ENCODE results near the gene CDKAL1.
A peak's percentile ranks its signal among the peaks of the same experiment; 100 is the strongest.

CDKAL1 gene

GRCh38 chr6:21265730-21266044, 731.4 kb downstream of the CDKAL1 start:
- H2BK5ac ChIP-seq (ENCODE audit: low read length), result no peak overlapping the region
- H2BK120ac ChIP-seq (ENCODE audit: low read depth, low read length), result no peak overlapping the region
- H2AFZ ChIP-seq (ENCODE audit: low read length), result no peak overlapping the region
- H3K4ac ChIP-seq (ENCODE audit: low read length), result no peak overlapping the region
- peaks cover under 1 to 1% of the 10 kb centered on the region in 2 donors for H3K4me1 ChIP-seq (ENCODE audit: control insufficient read depth in 2 of 2, insufficient read depth in 1 of 2, low read depth in 1 of 2, low read length in 2 of 2)
- no peak for DNase-seq (ENCODE audit: low spot score)
- H3K4me2 ChIP-seq (ENCODE audit: insufficient read depth, low read length, poor library complexity, severe bottlenecking), result no peak overlapping the region
- H3K27ac ChIP-seq (replicated peaks; ENCODE audit: low read length), result no peak overlapping the region
- H3K14ac ChIP-seq (ENCODE audit: low read length), result no peak overlapping the region
- H2BK12ac ChIP-seq (ENCODE audit: low read length), result no peak overlapping the region
- no peak overlapping the region for H3K9ac ChIP-seq (ENCODE audit: low read depth, low read length, poor library complexity)
- peaks cover 0 to 3% of the 10 kb centered on the region in 2 donors for H3K9me3 ChIP-seq (replicated peaks in 1 of 2; ENCODE audit: control insufficient read depth in 2 of 2, insufficient read depth in 1 of 2, low read depth in 1 of 2, low read length in 2 of 2)
- no peak overlapping the region for H3K18ac ChIP-seq (ENCODE audit: low read length)
- no CpG with 5 or more reads among the region's 2 CpGs for WGBS, 2 donors (ENCODE audit: extremely low coverage in 2 of 2, insufficient read length in 2 of 2, insufficient replicate concordance in 1 of 2)
- H3K36me3 ChIP-seq (replicated peaks in 1 of 2; ENCODE audit: control insufficient read depth in 2 of 2, insufficient read depth in 2 of 2, low read length in 2 of 2), result no peaks in the 10 kb centered on the region
- no peak overlapping the region for H4K91ac ChIP-seq (ENCODE audit: low read depth, low read length, poor library complexity)
- H3K27me3 ChIP-seq (ENCODE audit: control insufficient read depth in 3 of 3, insufficient read depth in 3 of 3, low read depth in 1 of 3, low read length in 3 of 3), result no peaks in the 10 kb centered on the region
- H2BK15ac ChIP-seq (ENCODE audit: low read length), result no peak overlapping the region
- H2AK5ac ChIP-seq (ENCODE audit: low read depth, low read length), result no peak overlapping the region
- no peak overlapping the region for H3K23ac ChIP-seq (ENCODE audit: low read depth, low read length, poor library complexity)
- no peak overlapping the region for H3K4me3 ChIP-seq (ENCODE audit: low read length in 2 of 2)
- no peak overlapping the region for H4K8ac ChIP-seq (ENCODE audit: low read depth, low read length)
- no peaks in the 10 kb centered on the region for H3K79me1 ChIP-seq (ENCODE audit: low read depth, low read length)

DNA sequence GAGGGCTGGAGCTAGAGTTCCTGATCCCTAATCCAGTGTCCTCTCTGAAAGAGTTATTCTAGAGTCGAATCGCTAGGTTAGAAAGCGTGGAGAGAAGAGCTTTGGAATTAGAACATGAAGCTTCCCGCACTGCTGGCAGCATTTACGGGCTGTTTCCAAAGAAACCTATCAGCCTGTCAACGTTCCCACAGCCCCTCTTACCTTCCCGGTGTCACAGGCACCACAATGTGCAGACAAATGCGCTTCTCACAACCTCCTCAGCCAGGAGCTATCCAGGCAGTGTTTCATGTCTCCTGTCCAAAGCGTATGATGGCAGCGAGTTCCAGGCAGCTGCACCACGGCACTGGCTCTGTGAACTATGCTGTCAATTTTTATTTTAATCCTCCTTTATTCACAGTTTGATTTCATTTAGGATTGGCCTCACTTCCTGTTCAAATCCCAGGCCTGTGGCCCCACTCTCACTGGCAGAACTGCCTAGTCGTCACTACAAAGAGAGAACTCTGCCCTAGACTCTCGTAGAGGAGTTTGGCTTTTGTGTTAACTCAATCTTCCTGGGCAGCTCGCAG, 736.5 kb downstream of the CDKAL1 start:
- no peak for DNase-seq (ENCODE audit: low spot score)
- Histone ChIP-seq H2AK5ac (ENCODE audit: low read depth, low read length) (no peak overlapping the region), H3K23ac (ENCODE audit: low read depth, low read length, poor library complexity) (no peak overlapping the region), H3K14ac (ENCODE audit: low read length) (no peak overlapping the region), H2BK5ac (ENCODE audit: low read length) (peak overlapping the region; percentile 26), H3K4ac (ENCODE audit: low read length) (no peak overlapping the region), H2BK120ac (ENCODE audit: low read depth, low read length) (no peak overlapping the region), H4K91ac (ENCODE audit: low read depth, low read length, poor library complexity) (no peak overlapping the region), H2BK15ac (ENCODE audit: low read length) (no peak overlapping the region), H3K27ac (replicated peaks; ENCODE audit: low read length) (peak overlapping the region; percentile 14), H3K27me3 (ENCODE audit: control insufficient read depth in 3 of 3, insufficient read depth in 3 of 3, low read depth in 1 of 3, low read length in 3 of 3) (no peaks in the 10 kb centered on the region), H2AFZ (ENCODE audit: low read length) (peak overlapping the region; percentile 84), H3K9ac (ENCODE audit: low read depth, low read length, poor library complexity) (no peak overlapping the region), H4K8ac (ENCODE audit: low read depth, low read length) (no peak overlapping the region), H3K36me3 (replicated peaks in 1 of 2; ENCODE audit: control insufficient read depth in 2 of 2, insufficient read depth in 2 of 2, low read length in 2 of 2) (no peaks in the 10 kb centered on the region), H3K4me3 (ENCODE audit: low read length in 2 of 2) (no peak overlapping the region), H3K4me1 (ENCODE audit: control insufficient read depth in 2 of 2, insufficient read depth in 1 of 2, low read depth in 1 of 2, low read length in 2 of 2) (peaks cover 7 to 9% of the 10 kb centered on the region in 2 donors), H3K18ac (ENCODE audit: low read length) (peak overlapping the region; percentile 92), H3K4me2 (ENCODE audit: insufficient read depth, low read length, poor library complexity, severe bottlenecking) (no peak overlapping the region), H3K79me1 (ENCODE audit: low read depth, low read length) (no peaks in the 10 kb centered on the region), H2BK12ac (ENCODE audit: low read length) (no peak overlapping the region), H3K9me3 (replicated peaks in 1 of 2; ENCODE audit: control insufficient read depth in 2 of 2, insufficient read depth in 1 of 2, low read depth in 1 of 2, low read length in 2 of 2) (peaks cover 2 to 3% of the 10 kb centered on the region in 2 donors)
- no CpG with 5 or more reads among the region's 14 CpGs for WGBS, 2 donors (ENCODE audit: extremely low coverage in 2 of 2, insufficient read length in 2 of 2, insufficient replicate concordance in 1 of 2)

DNA sequence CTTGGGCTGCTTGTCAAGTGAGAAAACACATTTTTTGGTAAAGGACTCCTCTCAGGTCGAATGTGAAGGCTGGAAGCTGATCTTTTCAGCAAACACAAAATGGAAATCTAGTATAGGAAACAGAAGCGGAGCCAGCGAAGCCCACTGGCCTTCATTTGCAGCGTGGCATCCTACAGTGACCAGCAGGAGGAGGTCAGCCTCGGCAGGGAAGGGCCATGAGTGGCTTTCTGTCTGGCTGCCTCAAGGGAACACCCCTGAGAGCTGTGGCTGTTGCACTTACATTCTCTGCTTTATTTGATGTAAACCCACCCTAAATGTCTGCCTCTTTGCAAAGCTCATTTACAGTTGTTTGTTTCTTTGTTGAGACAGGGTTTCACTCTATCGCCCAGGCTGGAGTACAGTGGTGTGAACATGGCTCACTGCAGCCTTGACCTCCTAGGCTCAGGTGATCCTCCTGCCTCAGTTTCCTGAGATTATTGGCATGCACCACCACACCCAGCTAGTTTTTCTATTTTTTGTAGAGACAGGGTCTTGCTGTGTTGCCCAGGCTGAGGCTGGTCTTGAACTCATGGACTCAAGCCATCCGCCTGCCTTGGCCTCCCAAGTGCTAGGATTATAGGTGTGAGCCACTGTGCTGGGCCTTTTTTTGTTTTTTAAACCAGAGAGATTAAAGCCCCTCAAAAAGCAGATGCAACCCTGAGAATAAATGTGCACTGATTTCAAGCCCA, 737.3 kb downstream of the CDKAL1 start:
- Histone ChIP-seq H3K4me2 (ENCODE audit: insufficient read depth, low read length, poor library complexity, severe bottlenecking) (no peak overlapping the region), H3K9ac (ENCODE audit: low read depth, low read length, poor library complexity) (no peak overlapping the region), H4K8ac (ENCODE audit: low read depth, low read length) (no peak overlapping the region), H3K27ac (replicated peaks; ENCODE audit: low read length) (no peak overlapping the region), H3K9me3 (replicated peaks in 1 of 2; ENCODE audit: control insufficient read depth in 2 of 2, insufficient read depth in 1 of 2, low read depth in 1 of 2, low read length in 2 of 2) (peaks cover 2 to 3% of the 10 kb centered on the region in 2 donors), H3K4ac (ENCODE audit: low read length) (no peak overlapping the region), H2BK120ac (ENCODE audit: low read depth, low read length) (no peak overlapping the region), H3K4me3 (ENCODE audit: low read length in 2 of 2) (no peak overlapping the region), H3K36me3 (replicated peaks in 1 of 2; ENCODE audit: control insufficient read depth in 2 of 2, insufficient read depth in 2 of 2, low read length in 2 of 2) (no peaks in the 10 kb centered on the region), H2AFZ (ENCODE audit: low read length) (peak overlapping the region; percentile 84), H3K79me1 (ENCODE audit: low read depth, low read length) (no peaks in the 10 kb centered on the region), H2AK5ac (ENCODE audit: low read depth, low read length) (no peak overlapping the region), H3K23ac (ENCODE audit: low read depth, low read length, poor library complexity) (no peak overlapping the region), H4K91ac (ENCODE audit: low read depth, low read length, poor library complexity) (no peak overlapping the region), H3K27me3 (ENCODE audit: control insufficient read depth in 3 of 3, insufficient read depth in 3 of 3, low read depth in 1 of 3, low read length in 3 of 3) (no peaks in the 10 kb centered on the region), H3K4me1 (ENCODE audit: control insufficient read depth in 2 of 2, insufficient read depth in 1 of 2, low read depth in 1 of 2, low read length in 2 of 2) (peaks cover 7 to 9% of the 10 kb centered on the region in 2 donors), H2BK5ac (ENCODE audit: low read length) (no peak overlapping the region), H3K14ac (ENCODE audit: low read length) (no peak overlapping the region), H2BK15ac (ENCODE audit: low read length) (no peak overlapping the region), H2BK12ac (ENCODE audit: low read length) (no peak overlapping the region), H3K18ac (ENCODE audit: low read length) (no peak overlapping the region)
- no peak for DNase-seq (ENCODE audit: low spot score)
- no CpG with 5 or more reads among the region's 7 CpGs for WGBS, 2 donors (ENCODE audit: extremely low coverage in 2 of 2, insufficient read length in 2 of 2, insufficient replicate concordance in 1 of 2)

- no peak overlapping the region for H2AK5ac ChIP-seq (ENCODE audit: low read depth, low read length)
- no peak overlapping the region for H2BK120ac ChIP-seq (ENCODE audit: low read depth, low read length)
- H3K27me3 ChIP-seq (ENCODE audit: control insufficient read depth in 3 of 3, insufficient read depth in 3 of 3, low read depth in 1 of 3, low read length in 3 of 3), result no peaks in the 10 kb centered on the region
- H3K36me3 ChIP-seq (replicated peaks in 1 of 2; ENCODE audit: control insufficient read depth in 2 of 2, insufficient read depth in 2 of 2, low read length in 2 of 2), result no peaks in the 10 kb centered on the region
- no peak overlapping the region for H3K4me2 ChIP-seq (ENCODE audit: insufficient read depth, low read length, poor library complexity, severe bottlenecking)
- H3K27ac ChIP-seq (replicated peaks; ENCODE audit: low read length), result no peak overlapping the region
- H2BK12ac ChIP-seq (ENCODE audit: low read length), result no peak overlapping the region
- H3K9me3 ChIP-seq (replicated peaks in 1 of 2; ENCODE audit: control insufficient read depth in 2 of 2, insufficient read depth in 1 of 2, low read depth in 1 of 2, low read length in 2 of 2), result peaks cover 2 to 3% of the 10 kb centered on the region in 2 donors
- no peak overlapping the region for H3K14ac ChIP-seq (ENCODE audit: low read length)
- H4K91ac ChIP-seq (ENCODE audit: low read depth, low read length, poor library complexity), result no peak overlapping the region
- H2BK5ac ChIP-seq (ENCODE audit: low read length), result no peak overlapping the region
- H3K4me1 ChIP-seq (ENCODE audit: control insufficient read depth in 2 of 2, insufficient read depth in 1 of 2, low read depth in 1 of 2, low read length in 2 of 2), result peaks cover 14 to 18% of the 10 kb centered on the region in 2 donors
- no peak overlapping the region for H4K8ac ChIP-seq (ENCODE audit: low read depth, low read length)
- no peak overlapping the region for H3K23ac ChIP-seq (ENCODE audit: low read depth, low read length, poor library complexity)
- no peaks in the 10 kb centered on the region for H3K79me1 ChIP-seq (ENCODE audit: low read depth, low read length)
- no peak overlapping the region for H3K9ac ChIP-seq (ENCODE audit: low read depth, low read length, poor library complexity)
- H3K18ac ChIP-seq (ENCODE audit: low read length), result no peak overlapping the region
- no peak overlapping the region for H2BK15ac ChIP-seq (ENCODE audit: low read length)
- H2AFZ ChIP-seq (ENCODE audit: low read length), result no peak overlapping the region
- DNase-seq (ENCODE audit: low spot score), result no peak
- H3K4ac ChIP-seq (ENCODE audit: low read length), result no peak overlapping the region
- WGBS, 2 donors (ENCODE audit: extremely low coverage in 2 of 2, insufficient read length in 2 of 2, insufficient replicate concordance in 1 of 2), result no CpG with 5 or more reads among the region's 2 CpGs
- no peak overlapping the region for H3K4me3 ChIP-seq (ENCODE audit: low read length in 2 of 2)
Measured at GRCh38 chr6:21273451-21273850, 739.2 kb downstream of the CDKAL1 start.

All from neuronal stem cell (in vitro differentiated cells).